ENCODE measurements around the gene KLHL29.

GRCh38 chr2:23544589-23545295 is 159.8 kb downstream of the KLHL29 start:
- TF ChIP-seq POLR2A (IDR thresholded peaks at IDR 0.05) (no peak), CTCF (IDR thresholded peaks at IDR 0.05) (no peak)
